NCI-H2196 (cell line): Measurements from ENCODE around the gene NPAP1.
"Not testable (repeated sequence)": the region's sequence is repeated elsewhere in the genome, so short reads cannot be mapped to it uniquely, and the experiment has no call there.

ENCODE experiments used
- DNase-seq: peaks from one replicate; lab custom pipeline; 2025; ENCODE audit not compliant: unreplicated experiment; lab: John Stamatoyannopoulos, UW

The NPAP1 gene, protein sequence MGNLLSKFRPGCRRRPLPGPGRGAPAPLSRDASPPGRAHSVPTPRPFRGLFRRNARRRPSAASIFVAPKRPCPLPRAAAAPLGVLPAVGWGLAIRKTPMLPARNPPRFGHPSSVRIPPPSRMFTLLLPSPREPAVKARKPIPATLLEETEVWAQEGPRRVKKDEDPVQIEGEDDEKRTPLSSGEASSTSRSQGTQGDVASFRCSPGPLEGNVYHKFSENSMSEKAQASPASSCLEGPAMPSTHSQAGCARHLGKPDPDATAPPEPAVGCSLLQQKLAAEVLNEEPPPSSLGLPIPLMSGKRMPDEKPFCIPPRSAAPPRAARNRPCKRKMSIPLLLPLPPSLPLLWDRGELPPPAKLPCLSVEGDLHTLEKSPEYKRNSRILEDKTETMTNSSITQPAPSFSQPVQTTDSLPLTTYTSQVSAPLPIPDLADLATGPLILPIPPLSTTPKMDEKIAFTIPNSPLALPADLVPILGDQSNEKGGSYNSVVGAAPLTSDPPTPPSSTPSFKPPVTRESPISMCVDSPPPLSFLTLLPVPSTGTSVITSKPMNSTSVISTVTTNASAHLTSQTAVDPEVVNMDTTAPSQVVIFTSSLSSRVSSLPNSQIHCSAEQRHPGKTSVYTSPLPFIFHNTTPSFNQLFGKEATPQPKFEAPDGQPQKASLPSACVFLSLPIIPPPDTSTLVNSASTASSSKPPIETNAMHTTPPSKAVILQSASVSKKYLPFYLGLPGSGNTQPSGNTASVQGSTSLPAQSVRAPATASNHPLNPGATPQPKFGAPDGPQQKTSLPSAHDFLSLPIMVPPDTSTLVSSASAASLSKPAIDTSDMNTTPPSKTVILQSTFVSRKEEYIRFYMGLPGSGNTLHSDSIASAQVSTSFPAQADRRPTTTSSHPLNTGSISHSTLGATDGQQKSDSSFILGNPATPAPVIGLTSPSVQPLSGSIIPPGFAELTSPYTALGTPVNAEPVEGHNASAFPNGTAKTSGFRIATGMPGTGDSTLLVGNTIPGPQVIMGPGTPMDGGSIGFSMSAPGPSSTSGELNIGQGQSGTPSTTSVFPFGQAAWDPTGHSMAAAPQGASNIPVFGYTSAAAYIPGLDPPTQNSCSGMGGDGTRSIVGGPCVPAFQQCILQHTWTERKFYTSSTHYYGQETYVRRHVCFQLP

DNA sequence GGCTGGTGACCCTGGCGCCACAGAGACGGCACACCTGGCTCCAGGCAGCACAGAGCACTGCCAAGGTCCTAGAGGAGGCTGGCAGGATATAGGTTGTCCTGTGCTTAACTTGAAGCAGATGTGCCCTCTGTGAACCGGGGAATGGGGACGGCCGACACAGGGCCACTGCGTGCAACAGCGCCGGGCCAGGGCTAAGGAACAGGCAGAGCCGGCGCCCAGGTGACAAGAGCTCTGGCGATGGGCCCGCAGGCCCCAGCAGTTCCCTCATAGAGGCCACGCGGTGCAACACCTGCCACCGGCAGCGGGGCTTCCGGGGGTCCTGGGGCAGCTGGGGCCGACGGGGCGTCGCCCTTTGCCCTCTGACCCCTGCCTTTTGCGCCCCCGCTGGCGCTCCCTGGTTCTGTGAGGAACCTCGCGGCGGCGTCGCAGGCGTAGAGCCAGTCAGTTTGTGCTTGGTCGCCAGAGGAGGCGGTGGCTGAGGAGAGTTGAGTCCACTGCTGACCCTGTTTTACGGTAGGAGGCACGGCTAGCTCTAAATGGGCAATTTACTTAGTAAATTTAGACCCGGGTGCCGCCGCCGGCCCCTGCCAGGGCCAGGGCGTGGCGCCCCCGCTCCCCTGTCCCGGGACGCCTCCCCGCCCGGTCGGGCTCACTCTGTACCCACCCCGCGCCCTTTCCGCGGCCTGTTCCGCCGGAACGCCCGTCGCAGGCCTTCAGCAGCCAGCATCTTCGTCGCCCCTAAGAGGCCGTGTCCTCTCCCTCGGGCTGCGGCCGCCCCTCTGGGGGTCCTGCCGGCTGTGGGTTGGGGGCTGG, at the start of gene NPAP1:
NPAP1 (plus strand) TSS at position 444 of the 813 bp plus-strand sequence; CDS start at position 537, 93 bp downstream.
- DNase-seq: no peak

DNA sequence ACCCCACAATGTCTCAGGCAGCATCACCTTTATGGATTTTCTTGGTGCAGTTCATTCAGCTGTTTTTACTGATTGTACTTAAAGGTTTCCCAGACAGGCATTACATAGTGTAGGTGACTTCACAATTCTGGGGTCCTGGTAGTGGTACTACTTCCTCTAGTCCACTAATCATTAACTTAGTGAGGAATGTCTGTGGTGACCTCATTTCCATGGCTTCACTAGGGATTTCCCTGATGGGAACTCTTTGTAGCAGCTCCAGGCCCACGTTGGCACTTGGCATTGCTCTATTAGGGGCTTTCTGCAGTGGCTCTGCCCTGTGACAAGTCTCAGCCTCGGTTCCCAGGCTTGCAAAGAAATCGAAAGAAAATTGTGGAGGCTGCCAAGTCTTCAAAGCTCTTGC, 48.1 kb upstream of the NPAP1 start:
- DNase-seq: no peak

DNA sequence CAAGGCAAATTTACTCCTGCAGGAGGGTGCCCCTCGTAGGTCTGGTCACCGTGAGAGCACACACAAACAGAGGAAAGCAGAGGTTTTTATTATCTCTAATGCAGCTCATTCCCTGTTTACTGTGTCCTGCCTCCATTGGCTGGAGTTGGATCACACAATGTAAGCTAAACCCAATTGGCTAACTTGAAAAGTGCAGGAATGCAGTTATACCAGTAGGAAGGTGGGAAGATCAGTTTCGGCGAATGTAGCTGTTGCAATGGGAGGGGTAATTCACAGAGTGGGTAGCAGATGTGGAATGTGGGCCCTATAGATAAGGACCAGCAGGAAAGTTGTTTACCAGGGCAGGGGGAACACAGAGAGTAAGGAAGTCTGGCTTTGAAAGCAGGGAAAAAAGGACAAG, 42.5 kb upstream of the NPAP1 start:
- DNase-seq: no peak

DNA sequence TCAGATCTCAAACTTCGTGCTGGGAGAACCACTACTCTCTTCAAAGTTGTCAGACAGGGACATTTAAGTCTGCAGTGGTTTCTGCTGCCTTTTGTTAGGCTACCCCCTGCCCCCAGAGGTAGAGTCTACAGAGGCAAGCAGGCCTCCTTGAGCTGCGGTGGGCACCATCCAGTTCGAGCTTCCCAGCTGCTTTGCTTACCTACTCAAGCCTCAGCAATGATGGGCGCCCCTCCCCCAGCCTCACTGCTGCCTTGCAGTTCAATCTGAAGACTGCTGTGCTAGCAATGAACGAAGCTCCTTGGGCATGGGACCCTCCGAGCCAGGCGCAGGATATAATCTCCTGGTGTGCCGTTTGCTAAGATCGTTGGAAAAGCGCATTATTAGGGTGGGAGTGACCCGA, 36.2 kb upstream of the NPAP1 start:
- not testable (repeated sequence) for DNase-seq

DNA sequence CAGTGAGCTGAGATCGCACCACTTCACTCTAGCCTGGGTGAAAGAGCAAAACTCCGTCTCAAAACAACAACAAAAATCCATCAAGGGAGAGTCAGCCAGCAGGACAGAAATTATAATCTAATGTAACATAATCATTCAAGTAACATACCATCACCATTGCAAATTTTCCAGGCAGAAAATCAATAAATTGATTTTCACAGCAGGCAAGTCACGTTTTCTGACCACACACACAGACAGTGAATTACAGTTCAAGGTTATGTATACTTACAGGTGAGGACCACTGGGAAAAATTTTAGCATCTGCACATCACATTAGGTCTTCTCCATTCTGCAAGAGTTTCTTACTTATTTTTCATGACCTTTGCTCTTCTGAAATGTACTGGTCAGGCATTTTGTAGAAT, 29.9 kb upstream of the NPAP1 start:
- no peak for DNase-seq

DNA sequence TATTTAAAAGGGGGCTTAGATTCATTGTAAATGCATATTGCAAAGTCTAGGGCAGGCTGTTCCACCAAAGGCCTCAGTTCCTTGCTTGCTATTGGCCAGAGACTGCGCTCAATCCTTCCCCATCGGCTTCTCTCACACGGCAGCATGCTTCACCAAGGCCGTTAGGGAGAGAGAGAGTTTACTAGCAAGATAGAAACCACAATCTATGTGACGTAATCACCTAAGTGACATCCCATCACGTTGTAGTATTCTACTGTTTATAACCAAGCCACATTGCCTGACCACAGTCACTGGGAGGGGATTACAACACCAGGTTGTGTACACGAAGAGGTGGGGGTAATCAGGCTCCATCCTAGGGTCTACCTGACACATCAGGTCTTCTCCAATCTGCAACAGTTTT, 16.0 kb upstream of the NPAP1 start:
- no peak for DNase-seq

DNA sequence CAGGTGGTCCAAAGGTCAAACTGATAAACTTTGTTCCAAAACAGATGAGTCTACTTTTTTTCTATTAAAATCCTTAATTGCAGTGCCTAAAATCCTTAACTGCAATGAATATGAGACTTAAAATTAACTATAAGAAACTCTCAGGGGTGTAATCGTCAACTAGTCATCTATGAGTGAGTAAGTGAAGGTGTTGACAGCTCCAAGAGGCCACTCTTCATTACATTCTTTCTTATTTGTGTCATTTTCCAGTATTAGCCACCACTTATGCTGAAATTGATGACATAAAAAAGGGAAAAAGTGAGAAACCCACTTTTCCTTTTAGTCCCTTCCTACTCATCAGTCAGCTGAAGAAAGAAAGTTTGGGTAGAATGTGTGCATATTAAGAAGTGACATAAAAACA, 12.6 kb upstream of the NPAP1 start:
- DNase-seq: no peak

DNA sequence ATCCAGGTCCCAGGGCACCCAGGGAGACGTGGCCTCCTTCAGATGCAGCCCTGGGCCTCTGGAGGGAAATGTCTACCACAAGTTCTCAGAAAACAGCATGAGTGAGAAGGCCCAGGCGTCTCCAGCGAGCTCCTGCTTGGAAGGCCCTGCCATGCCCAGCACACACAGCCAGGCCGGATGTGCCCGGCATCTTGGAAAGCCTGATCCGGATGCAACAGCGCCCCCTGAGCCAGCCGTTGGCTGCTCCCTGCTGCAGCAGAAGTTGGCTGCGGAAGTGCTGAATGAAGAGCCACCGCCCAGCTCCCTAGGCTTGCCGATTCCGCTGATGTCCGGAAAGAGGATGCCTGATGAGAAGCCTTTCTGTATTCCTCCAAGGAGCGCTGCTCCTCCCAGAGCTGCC, 856 bp downstream of the NPAP1 start:
- no peak for DNase-seq

DNA sequence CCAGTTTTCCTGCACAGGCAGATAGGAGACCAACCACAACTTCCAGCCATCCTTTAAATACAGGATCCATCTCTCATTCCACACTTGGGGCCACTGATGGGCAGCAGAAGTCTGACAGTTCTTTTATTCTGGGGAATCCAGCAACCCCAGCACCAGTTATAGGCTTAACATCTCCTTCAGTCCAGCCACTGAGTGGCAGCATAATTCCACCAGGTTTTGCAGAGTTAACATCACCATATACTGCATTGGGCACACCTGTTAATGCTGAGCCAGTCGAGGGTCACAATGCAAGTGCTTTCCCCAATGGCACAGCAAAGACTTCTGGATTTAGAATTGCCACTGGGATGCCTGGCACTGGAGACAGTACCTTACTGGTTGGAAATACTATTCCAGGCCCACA, 2.9 kb downstream of the NPAP1 start:
- no peak for DNase-seq

DNA sequence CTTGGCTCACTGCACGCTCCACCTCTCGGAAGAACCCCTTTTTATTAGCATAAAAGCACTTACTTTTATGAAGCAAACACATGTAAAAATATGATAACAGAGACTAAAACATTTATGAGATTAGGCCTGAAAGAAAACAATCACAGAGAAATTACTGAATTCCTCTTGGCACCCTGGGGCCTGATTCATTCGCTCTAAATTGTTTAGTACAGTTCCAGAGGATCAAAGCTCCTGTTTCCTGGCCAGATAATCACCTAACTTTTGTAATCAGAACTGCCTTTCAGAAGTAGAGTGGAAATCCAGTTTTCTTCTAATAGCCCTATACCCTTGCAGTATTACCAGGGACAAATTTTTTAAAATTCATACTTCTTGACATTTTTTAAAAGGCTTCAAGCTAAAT, 6.4 kb downstream of the NPAP1 start:
- DNase-seq: no peak

DNA sequence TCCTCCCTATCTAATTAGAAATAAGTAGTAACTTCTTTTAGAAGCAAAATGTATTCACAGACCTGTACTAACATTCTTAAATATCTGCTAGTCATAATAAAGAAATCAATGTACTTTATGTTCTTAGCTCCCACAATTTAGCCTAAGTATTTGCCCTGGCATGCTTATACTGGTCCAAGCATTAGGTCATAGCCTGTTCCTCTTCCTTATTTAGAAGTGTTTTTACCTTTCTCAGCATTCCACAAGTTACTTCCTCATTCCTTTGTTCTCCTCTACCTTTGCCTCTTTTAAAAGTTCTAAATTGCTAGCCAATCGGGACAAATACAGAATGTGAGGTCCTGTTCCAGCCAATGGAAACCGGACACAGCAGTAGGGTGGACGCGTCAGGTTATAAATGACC, 7.3 kb downstream of the NPAP1 start:
- not testable (repeated sequence) for DNase-seq

DNA sequence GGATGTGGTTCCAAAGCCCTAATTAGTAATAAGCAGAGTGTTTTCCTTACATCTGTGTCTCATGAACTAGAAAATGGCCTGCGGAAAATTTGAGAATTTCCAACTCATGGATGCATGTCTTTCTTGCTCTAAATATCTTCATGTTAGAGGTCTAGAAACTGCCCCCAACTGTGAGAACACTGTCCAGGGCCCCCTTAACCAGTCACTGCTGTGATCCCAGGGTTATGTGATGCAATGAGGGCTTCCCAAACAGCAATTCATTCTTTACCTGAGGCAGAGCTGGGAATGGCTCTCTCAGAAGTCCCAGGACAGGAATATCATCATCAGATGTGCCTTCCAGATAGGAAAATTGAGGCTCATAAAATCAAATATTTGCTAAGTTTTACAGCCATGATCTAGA, 8.2 kb downstream of the NPAP1 start:
- no peak for DNase-seq

DNA sequence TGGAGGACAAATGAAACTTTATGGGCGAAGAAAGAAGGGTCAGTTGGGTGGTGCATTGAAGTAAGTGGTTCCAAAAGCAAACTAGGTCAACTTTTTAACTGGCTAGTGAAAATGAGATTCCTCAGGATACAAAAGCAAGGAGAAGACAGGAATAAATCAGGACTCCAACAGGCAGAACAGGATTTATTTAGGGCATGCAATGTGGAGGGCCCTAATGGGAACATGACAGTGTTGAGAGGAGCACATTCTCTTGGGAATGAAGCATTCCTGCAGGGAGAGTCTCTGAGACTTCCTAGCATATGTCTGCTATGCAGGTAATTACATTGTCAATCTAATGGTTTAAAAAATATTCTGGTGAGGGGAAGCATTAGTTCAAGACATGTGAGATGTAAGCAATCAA, 8.7 kb downstream of the NPAP1 start:
- no peak for DNase-seq

DNA sequence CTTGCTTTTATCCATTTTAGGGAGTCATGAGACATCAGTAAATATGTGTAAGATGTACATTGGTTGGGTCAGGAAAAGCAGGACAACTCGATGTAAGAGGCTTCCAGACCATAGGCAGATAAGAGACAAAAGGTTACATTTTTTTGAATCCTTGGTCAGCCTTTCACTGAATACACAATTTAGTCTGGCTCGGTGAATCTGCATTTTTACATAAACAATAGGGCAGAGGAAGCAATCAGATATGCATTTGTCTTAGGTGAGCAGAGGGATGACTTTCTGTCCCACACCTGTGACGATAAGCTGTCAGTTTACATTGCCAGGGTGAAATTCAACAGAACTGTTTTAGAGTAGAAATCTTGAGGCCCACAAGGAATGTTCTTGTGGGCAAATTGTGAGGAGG, 20.6 kb downstream of the NPAP1 start:
- DNase-seq: no peak

DNA sequence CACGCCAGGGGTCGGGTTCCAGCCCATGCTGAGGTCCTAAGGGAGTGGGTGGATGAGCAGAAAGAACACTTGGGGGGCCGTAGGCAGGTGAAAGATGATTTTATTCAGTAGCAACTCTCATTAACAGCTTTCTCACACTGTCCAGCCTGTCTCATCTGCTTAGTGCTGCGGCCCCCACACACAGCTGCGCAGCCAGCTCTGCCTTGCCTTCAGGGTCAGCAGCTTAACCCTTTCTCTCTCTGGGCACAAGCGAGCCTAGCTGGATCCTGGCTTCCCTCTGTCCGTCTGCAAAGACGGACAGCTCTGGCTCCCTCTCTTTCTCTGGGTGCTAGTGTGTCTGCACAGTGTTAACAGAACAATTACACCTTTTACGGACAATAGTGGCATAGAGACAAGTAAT, 21.3 kb downstream of the NPAP1 start:
- DNase-seq: no peak

DNA sequence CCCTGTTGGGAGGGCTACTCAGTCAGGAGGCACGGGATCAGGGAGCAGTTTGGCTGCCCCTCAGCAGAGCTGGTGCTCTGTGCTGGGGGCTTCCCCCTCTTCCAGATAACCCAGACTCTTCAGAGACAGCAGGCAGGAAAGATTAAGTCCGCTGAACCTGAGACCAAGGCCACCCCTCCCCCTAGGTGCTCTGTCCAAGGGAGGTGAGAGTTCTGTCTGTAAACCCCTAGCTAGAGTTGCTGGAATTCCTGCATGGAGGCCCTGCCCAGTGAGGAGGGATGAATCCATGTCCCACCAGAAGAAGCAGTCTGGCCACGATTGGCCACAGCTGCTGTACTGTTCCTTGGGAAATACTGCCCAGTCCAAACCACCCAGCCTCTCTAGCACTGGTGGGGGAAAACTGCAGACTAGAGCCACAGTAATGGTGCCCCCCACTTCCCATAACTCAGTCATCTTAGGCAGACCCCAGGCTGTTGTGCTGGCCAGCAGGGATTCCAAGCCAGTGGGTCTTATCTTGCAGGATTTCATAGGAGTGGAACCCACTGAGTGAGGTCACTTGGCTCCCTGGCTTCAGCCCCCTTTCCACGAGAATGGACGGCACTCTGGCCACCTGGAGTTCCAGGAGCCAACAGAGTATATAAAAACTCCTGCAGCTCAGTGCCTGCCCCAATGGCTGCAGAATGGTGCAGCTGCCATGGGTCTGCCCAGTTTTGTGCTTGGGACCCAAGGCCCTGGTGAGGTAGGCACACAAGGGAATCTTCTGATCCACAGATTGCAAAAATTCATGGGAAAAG, 42.9 kb downstream of the NPAP1 start:
- DNase-seq: no peak

DNA sequence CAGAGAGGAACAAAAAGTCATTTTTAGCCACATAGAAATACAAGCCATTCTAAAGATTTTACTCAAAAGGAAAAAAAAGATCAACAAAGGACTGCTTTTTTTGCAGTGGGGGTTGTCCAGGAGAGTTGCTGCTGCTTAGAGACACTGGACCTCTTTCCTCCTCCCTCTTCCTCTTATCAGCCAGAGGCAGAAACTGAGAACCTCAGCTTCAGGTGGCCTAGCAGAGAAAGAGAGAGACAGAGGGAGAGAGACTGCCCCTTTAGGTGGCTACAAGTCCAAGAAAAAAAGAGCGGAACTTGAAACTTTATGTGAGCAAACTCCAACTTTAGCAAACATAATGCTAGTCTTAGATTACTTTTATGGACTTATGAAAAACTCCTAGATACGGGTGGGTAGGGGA, 54.2 kb downstream of the NPAP1 start:
- no peak for DNase-seq
